ENCODE results near the gene ATR.
"Not testable (repeated sequence)": the region's sequence is repeated elsewhere in the genome, so short reads cannot be mapped to it uniquely, and the experiment has no call there.

ATR gene

DNA sequence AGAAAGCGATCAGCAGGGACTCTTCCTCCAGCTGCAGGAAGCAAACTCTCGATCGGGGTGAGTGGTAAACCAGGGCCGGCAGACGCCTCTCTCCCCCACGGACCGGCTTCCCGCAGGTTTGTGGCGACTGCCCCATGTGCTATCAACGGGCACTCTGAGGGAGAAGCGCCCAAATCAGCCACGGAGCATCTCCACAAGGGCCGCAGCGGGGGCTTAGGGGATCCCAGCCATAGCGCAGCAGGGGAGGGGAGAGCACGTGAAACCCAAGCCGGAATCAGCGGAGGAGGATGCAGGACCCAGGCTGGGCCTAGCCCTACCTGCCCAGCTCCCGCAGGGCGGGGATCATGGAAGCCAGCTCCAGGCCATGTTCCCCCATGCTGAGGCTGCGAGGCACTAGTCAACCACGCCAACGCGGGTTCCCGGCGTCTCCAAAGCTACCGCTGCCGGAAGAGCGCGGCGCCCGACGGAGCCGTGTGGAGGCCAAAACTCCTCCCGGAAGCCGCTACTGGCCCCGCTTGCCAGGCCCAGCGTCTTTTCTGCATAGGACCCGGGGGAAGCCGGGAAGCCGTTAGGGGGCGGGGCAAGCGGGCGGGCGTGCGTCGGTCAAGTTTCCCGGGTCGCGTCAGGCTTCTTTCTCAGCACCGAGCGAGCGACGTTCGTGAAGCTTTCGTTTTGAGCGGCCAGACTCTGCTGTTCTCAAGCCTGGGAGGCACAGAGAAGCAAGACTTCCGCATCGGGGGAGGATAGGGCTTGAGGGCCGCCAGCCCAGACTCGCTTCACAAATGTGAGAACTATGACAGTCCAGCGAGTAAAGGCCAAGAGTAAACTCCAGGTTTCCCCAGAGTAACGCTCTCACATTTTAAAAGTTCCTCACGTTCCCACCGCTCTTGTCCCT lies at the start of gene ATR:
TSS of gene ATR (minus strand) at position 405 of the 895 bp plus-strand sequence. CDS start at position 376, 29 bp downstream.
- peak; percentile 99 for DNase-seq

GRCh38 chr3:142626971-142627370 lies 48.4 kb upstream of the ATR start:
- no peak for DNase-seq

- DNase-seq = no peak
Measured at GRCh38 chr3:142625153-142625440, 46.6 kb upstream of the ATR start.

GRCh38 chr3:142624341-142625152 lies 46.0 kb upstream of the ATR start:
- no peak for DNase-seq

DNA sequence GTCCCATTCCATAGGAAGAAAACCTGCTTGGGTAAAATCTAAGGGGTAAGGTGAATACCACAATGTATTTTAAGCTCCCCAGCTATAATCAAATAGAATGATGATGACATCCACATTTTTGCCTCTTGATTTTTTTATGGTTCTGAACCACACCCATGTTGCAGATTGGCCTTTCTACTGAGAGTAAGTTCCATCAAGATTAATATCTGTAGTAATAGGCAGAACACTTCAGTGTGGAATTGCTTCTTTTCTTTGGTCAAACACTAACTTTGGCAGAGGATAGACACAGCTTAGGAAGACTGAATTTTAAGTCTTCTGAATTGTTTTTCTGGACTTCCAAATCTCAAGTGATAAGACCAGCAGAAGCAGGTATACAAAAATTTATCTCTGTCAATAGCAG lies 44.7 kb upstream of the ATR start:
- DNase-seq = no peak

DNA sequence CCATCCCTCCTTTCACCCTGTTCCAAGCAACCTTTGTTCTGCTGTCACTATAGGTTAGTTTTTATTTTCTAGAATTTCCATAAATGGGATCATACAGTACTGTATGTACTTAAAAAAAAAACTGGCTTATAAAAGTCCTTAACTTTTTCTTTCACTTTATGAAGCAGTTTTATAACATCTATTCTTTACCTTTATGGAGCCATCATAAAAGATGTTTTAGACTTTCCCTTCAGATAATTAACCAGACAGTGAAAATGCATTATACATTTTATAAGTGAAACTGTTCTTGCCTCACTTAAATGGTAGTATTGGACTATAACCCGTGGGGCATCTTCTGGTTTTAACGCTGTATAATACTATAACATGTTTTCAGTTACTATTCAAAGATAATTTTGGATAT lies 43.9 kb upstream of the ATR start:
- DNase-seq = no peak

DNA sequence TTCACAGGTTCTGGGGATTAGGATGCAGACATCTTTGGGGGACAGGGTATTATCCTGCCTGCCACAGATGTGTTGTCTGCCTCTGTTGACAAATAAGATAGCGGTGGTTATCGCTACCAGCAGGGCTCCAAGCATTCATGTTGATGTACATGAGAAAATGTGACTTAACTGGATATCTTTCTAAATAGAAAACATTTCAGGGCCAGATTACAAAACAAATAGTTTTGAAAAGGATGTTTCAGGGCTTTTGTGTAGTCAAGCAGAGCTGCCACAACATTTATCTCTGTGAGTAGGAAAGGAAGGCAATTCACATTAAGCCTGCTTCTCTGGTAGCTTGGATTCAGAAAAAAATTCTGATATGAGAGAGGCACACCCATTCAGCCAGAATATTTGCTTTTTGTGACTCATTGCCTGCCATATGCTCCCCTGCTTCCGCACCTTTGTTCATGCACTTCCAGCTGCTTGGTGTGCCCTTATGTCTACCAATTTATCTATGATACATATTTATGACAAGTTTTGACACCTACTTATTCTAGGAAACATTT lies 40.5 kb upstream of the ATR start:
- no peak for DNase-seq

GRCh38 chr3:142615171-142615570 lies 36.6 kb upstream of the ATR start:
- DNase-seq = no peak

- DNase-seq = no peak
Measured at GRCh38 chr3:142614059-142614626, 35.6 kb upstream of the ATR start.

DNA sequence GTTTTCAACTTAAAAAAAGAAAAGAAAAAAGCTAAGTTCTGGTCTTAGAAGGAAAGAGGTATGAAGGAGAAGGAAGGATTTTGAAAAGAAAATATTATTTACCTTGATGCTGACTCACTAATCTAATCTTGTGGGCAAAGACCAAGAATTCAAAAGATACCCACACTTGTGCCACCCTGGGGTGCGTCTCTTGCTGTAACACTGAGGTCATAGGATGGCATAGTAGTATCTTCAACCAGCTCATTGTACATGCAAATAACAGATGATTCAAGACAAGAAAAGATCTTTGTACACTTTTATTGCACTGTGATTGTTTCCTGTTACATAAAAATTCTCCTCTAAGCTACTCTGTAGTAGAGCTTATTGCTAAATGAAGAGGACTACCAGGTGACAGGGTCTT lies 35.0 kb upstream of the ATR start:
- no peak for DNase-seq

GRCh38 chr3:142611206-142611605 lies 32.7 kb upstream of the ATR start:
- DNase-seq = no peak

DNA sequence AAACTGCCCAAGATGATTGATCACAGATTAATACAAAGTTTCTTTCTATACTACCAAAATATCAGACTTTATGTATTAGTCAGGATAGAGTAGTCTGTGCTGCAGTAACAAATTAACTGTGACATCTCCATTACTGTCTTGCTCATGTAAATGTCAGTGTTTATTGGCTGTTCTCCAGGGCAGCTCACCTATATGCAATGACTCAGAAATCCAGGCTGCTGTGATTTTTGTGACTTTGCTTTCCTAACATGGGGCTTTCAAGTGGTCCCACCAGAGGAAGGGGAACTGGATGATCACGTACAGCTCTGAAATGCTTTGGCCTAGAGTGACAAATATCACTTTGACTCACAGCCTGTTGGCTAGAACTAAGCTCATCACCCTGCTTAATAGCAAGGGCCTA lies 30.6 kb upstream of the ATR start:
- no peak for DNase-seq

DNA sequence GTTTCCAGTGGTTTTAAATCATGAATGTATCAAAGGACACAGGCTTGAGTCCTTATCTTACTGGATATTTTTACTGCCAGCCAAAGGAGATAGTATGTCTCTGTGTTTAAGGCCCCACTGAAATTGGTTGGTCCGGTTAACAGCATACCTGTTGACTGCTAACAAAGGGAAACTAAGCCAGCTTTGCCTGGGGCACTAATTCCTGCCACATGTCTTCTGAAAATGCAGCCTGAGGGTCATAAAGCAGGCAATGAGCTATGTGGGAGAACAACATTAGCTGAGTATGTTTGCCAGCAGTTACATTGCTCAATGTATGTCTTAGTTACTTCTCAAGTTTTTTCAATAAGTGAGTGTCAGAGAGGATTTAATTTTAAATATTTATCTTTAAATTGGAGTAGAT lies 30.1 kb upstream of the ATR start:
- no peak for DNase-seq

DNA sequence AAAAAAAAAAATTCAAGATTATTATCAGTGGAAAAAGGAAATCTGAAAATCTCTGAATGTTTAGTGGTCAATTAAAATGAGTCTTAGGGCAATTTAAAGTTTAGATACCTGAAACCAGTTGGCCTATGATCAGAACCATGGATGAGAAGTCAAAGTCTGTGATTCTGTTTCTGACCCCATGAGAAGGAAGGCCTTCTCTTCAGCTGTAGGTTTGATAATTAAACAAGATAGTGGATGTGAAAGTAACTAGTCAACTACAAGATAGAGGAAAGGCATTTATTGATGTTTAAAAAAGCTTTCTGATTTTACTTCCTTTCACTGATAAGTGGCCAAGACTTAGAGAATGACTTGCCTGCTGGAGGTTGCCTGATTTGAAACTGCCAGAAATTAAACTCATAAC lies 26.4 kb upstream of the ATR start:
- DNase-seq = no peak

DNA sequence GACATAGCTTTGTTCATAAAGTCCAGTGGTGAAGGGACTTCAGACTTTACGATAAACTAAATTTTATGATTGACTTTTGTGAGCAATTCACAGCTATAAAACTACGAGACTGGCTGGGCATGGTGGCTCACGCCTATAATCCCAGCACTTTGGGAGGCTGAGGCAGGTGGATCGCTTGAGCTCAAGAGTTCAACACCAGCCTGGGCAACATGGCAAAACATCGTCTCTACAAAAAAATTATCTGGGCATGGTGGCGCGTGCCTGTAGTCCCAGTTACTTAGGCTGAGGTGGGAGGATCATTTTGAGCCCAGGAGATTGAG lies 24.8 kb upstream of the ATR start:
- not testable (repeated sequence) for DNase-seq

DNA sequence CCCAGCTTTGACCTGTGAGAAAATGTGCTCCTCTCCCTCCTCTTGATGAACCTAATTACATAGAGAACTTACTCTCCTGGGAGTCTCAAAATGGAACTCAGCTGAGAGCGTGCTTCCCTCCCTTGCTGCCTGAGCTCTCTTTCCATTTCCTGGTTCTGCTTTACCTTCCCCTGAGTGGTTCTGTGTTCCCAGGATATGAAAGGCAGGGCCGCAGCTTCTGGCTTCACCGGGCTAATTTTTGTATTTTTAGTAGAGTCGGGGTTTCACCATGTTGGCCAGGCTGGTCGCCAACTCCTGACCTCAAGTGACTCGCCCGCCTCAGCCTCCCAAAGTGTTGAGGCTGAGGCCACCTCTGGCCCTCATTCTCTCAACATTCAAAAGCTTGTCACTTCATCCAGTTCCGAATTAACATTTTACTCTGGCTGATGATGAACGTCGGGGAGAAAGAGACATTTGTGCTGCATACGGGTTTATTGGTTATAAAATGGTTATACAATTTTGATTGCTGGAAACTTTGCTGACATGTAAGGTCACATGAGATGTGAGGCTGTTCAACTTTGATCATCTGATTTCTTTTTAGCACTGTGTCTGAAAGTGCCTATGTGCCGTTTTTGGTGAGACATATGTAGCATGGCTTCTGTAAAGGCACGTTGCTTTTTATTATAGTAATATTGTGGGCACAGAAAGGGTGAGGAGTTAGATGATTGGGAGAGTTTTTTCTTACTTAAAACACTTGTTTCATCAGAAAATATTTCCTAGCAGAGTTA lies 24.3 kb upstream of the ATR start:
- DNase-seq = no peak

GRCh38 chr3:142601713-142602112 lies 23.2 kb upstream of the ATR start:
- DNase-seq = no peak

- no peak for DNase-seq
Measured at GRCh38 chr3:142597906-142598305, 19.4 kb upstream of the ATR start.

- DNase-seq = no peak
Measured at GRCh38 chr3:142596726-142597088, 18.2 kb upstream of the ATR start.

- peak; percentile 88 for DNase-seq
Measured at GRCh38 chr3:142595951-142596725, 17.6 kb upstream of the ATR start, which contains the start of gene PLS1. PLS1 (plus strand) TSS chr3:142596393; CDS start chr3:142664238, 67,845 bp downstream.

- DNase-seq = no peak
Measured at GRCh38 chr3:142595581-142595950, 17.0 kb upstream of the ATR start.

DNA sequence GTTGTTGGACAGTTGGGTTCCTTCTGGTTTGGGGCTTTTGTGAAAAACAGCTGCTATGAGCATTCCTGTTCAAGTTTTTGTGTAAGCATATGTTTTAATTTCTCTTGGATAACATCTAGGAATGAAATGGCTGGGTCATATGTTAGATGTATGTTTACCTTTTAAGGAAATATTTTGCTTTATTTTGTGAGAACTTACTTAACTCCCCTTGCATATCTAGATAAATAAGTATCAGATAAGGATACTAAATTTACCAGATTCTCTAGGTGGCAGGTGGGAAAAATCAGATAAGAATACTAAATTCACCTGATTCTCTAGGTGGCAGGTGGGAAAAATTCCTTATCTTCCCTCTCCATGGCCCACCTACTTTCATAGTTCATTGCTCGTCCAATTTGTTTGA lies 16.6 kb upstream of the ATR start:
- no peak for DNase-seq
